NB4 (cell line): ENCODE results near the gene CHN1.

Experiments
- MYC ChIP-seq: IDR thresholded peaks from 2 replicates; pipeline ENCODE4 v1.6.1; 2011; ENCODE audit warnings: low read depth, low read length
- POLR2A ChIP-seq: IDR thresholded peaks from 2 replicates; pipeline ENCODE4 v1.6.1; 2011; ENCODE audit warnings: mild to moderate bottlenecking; ENCODE audit not compliant: insufficient read length; ENCODE audit errors: extremely low read depth
- TF ChIP-seq, protein P1 (sequence below): IDR thresholded peaks from one replicate; pipeline ENCODE4 v1.5.1; 2012; ENCODE audit warnings: low read depth, low read length
- TF ChIP-seq, protein P2 (sequence below): IDR thresholded peaks from 2 replicates; pipeline ENCODE4 v1.6.1; 2011; ENCODE audit warnings: low read depth, low read length

DNA sequence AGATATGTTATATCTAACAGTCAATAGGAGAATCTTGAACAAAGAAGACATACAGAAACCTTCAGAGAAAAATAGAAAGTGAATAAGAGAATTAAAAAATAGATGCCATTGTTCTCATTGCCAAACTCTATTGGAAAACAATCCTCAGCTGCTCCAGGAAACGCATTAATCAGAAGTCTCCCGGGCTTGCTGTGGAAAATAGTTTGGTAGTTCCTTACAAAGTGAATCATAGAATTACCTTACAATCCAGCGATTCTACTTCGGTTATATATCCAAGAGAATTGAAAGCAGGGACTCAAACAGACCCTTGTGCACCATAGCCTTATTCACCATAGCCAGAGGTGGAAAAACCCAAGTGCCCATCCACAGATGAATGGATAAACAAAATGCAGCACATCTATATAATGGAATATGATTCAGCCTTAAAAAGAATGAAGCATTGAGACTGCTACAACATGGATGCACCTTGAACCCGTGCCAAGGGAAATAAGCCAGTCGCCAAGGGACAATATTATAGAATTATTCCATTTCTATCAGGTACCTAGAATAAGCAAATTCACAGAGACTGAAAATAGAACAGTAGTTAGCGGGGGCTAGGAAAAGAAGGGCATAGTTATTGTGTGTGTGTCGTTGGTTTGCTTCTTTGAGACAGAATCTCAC is 219.0 kb downstream of the CHN1 start:
- TF ChIP-seq, protein P1, sequence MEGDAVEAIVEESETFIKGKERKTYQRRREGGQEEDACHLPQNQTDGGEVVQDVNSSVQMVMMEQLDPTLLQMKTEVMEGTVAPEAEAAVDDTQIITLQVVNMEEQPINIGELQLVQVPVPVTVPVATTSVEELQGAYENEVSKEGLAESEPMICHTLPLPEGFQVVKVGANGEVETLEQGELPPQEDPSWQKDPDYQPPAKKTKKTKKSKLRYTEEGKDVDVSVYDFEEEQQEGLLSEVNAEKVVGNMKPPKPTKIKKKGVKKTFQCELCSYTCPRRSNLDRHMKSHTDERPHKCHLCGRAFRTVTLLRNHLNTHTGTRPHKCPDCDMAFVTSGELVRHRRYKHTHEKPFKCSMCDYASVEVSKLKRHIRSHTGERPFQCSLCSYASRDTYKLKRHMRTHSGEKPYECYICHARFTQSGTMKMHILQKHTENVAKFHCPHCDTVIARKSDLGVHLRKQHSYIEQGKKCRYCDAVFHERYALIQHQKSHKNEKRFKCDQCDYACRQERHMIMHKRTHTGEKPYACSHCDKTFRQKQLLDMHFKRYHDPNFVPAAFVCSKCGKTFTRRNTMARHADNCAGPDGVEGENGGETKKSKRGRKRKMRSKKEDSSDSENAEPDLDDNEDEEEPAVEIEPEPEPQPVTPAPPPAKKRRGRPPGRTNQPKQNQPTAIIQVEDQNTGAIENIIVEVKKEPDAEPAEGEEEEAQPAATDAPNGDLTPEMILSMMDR: no peak
- TF ChIP-seq, protein P2, sequence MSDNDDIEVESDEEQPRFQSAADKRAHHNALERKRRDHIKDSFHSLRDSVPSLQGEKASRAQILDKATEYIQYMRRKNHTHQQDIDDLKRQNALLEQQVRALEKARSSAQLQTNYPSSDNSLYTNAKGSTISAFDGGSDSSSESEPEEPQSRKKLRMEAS: no peak
- TF ChIP-seq POLR2A (no peak), MYC (no peak)
